ENCODE results near the gene KIF13A.

DNA sequence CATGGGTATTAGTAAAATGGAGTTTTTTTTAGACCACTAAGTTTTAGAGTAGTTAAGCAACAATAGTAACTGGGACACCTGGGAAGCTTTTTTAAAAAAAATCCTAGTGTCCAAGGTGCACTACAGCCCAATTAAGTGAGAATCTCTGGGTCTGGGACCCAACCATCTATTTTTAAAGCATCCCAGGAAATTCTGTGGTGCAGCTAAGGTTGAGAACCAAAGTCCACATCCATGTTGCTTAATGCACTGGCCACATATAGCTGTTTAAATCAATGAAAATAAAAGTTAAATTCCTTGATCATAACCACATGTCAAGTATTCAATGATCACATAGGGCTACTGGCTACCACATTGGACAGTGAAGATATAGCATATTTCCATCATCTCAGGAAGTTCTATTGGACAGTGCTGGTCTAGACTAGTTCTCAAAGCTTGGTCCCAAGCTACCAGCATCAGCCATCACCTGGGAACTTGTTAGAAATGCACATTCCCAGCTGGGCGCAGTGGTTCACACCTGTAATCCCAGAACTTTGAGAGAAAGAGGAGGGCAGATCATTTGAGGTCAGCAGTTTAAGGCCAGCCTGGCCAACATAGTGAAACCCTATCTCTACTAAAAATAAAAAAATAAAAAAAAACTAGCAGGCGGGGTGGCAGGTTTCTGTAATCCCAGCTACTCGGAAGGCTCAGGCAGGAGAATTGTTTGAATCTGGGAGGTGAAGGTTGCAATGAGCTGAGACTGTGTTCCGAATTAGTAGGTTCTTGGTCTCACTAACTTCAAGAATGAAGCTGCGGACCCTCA, 12.7 kb downstream of the KIF13A start:
- TF ChIP-seq ESRRA (IDR thresholded peaks at IDR 0.05; ENCODE audit: low read length) = no peak
- no peak for TF ChIP-seq SMC3 (IDR thresholded peaks at IDR 0.05; ENCODE audit: borderline replicate concordance, low read length)
- no peak for TF ChIP-seq BHLHE40 (IDR thresholded peaks at IDR 0.05; ENCODE audit: borderline replicate concordance in 1 of 2, low read depth in 2 of 2, low read length in 1 of 2)
- no peak for TF ChIP-seq EZH2 (IDR thresholded peaks at IDR 0.05; ENCODE audit: borderline replicate concordance, control insufficient read depth, low read depth, low read length)
- TF ChIP-seq, protein P1, sequence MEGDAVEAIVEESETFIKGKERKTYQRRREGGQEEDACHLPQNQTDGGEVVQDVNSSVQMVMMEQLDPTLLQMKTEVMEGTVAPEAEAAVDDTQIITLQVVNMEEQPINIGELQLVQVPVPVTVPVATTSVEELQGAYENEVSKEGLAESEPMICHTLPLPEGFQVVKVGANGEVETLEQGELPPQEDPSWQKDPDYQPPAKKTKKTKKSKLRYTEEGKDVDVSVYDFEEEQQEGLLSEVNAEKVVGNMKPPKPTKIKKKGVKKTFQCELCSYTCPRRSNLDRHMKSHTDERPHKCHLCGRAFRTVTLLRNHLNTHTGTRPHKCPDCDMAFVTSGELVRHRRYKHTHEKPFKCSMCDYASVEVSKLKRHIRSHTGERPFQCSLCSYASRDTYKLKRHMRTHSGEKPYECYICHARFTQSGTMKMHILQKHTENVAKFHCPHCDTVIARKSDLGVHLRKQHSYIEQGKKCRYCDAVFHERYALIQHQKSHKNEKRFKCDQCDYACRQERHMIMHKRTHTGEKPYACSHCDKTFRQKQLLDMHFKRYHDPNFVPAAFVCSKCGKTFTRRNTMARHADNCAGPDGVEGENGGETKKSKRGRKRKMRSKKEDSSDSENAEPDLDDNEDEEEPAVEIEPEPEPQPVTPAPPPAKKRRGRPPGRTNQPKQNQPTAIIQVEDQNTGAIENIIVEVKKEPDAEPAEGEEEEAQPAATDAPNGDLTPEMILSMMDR (IDR thresholded peaks at IDR 0.05 in 2 of 3, conservative IDR thresholded peaks at IDR 0.05 in 1 of 3; ENCODE audit: control insufficient read depth in 2 of 3, extremely low read depth in 1 of 3, insufficient read depth in 1 of 3, low read depth in 3 of 3, low read length in 3 of 3) = no peak
- TF ChIP-seq BACH1 (IDR thresholded peaks at IDR 0.05; ENCODE audit: borderline replicate concordance) = no peak
- TF ChIP-seq GABPA (IDR thresholded peaks at IDR 0.05; ENCODE audit: low read depth) = no peak
- no peak for TF ChIP-seq CEBPB (IDR thresholded peaks at IDR 0.05; ENCODE audit: borderline replicate concordance in 1 of 2, low read depth in 2 of 2, low read length in 2 of 2)
- no peak for TF ChIP-seq STAT3 (IDR thresholded peaks at IDR 0.05; ENCODE audit: low read depth, low read length)
- TF ChIP-seq POLR2A (IDR thresholded peaks at IDR 0.05; ENCODE audit: low read depth, low read length) = no peak

Measured in GM12878 (cell line).